ENCODE measurements around the gene UNK. TPM values are rescaled to one million over a fixed set of nuclear protein-coding genes. Genes with fewer than 3 reads are reported as not detected.
A peak's percentile ranks its signal among the peaks of the same experiment; 100 is the strongest.

Gene UNK
- total RNA-seq, 1 donor from 2014 or later, result 61.2 TPM

GRCh38 chr17:75812096-75813013 lies 27.7 kb downstream of the UNK start:
- ATAC-seq (ENCODE audit: low read depth) (no peak), DNase-seq (no peak)
- Mint-ChIP-seq H3K4me3 (no peak overlapping the region), H3K9me3 (no peaks in the 10 kb centered on the region), H3K36me3 (ENCODE audit: low read depth) (peaks cover 60% of the 10 kb centered on the region), H3K27me3 (no peaks in the 10 kb centered on the region), H3K4me1 (peaks cover 14% of the 10 kb centered on the region), H3K27ac (peak overlapping the region; percentile 37)
- ChIA-PET POLR2A (interaction anchor here (1.2 kb wide), 1 partner anchor 32 kb away, joined by 3 read pairs; no protein-coding TSS in a partner anchor), CTCF (interaction anchor here (0.6 kb wide), 1 partner anchor 51 kb away, joined by 3 read pairs; no protein-coding TSS in a partner anchor)
- intact Hi-C loops (cut with micrococcal nuclease), result no loop called here
- TF ChIP-seq CTCF (IDR thresholded peaks at IDR 0.05), result no peak

- Mint-ChIP-seq H3K4me1 (peaks cover 9% of the 10 kb centered on the region), H3K9me3 (no peaks in the 10 kb centered on the region), H3K27me3 (no peaks in the 10 kb centered on the region), H3K27ac (no peak overlapping the region), H3K36me3 (ENCODE audit: low read depth) (peaks cover 65% of the 10 kb centered on the region), H3K4me3 (no peak overlapping the region)
- intact Hi-C loops (cut with micrococcal nuclease), result no loop called here
- ATAC-seq (ENCODE audit: low read depth), result no peak
- DNase-seq, result no peak
- ChIA-PET POLR2A (interaction anchor here (0.5 to 1.2 kb wide), 4 partner anchors 16 to 145 kb away, joined by 3 to 5 read pairs (median 3); partner anchors contain the start of gene GALK1), CTCF (interaction anchor here (0.6 kb wide), 1 partner anchor 19 kb away, joined by 4 read pairs; no protein-coding TSS in a partner anchor)
- TF ChIP-seq CTCF (IDR thresholded peaks at IDR 0.05), result no peak
These were observed 28.7 kb downstream of the UNK start for GRCh38 chr17:75813081-75814020.

DNA sequence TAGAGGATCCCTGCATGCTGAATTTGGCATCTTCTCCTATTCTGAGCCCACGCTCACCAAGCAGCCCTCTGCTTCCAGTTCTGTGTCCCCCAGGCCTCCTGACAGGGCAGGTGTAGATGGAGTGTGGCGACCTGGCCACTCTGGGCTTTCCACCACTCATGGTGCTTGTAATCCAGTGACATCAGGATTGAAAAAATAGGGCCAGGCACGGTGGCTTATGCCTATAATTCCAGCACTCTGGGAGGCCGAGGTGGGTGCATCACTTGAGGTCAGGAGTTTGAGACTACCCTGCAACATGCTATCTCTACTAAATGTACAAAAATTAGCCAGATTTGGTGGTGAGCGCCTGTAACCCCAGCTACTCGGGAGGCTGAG lies 29.4 kb downstream of the UNK start:
- POLR2A ChIA-PET, result interaction anchor here (1.0 kb wide), 1 partner anchor 49 kb away, joined by 5 read pairs; the partner anchor contains the start of gene GALK1
- no peak for DNase-seq
- H3K36me3 Mint-ChIP-seq (ENCODE audit: low read depth), result peaks cover 72% of the 10 kb centered on the region
- no peak for ATAC-seq (ENCODE audit: low read depth)
- H3K4me3 Mint-ChIP-seq, result no peak overlapping the region
- H3K9me3 Mint-ChIP-seq, result no peaks in the 10 kb centered on the region
- no peaks in the 10 kb centered on the region for H3K27me3 Mint-ChIP-seq
- peaks cover 3% of the 10 kb centered on the region for H3K4me1 Mint-ChIP-seq
- intact Hi-C loops (cut with micrococcal nuclease), result no loop called here
- TF ChIP-seq CTCF (IDR thresholded peaks at IDR 0.05), result no peak
- H3K27ac Mint-ChIP-seq, result no peak overlapping the region
- CTCF ChIA-PET, result no interaction called here

DNA sequence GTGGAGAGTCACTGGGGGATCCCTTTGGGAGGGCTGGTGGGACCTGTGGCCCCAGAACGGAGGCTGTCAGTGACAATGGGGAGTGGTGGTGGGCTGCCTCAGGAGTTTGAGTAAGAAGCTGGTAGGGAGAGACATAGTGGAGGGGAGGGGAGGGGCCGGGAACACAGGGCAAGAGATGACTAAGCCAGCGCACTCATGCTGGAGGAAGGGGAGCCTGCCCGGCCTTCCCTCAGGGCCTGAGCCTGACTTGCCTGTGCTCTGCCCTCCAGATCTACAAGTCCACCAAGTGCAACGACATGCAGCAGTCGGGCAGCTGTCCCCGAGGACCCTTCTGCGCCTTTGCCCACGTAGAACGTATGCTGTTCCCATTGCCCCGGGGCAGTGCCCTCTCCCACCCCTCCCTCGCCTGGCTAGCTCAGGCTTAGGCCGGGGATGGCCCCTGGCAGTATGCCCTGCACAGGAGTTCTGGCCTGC lies 30.3 kb downstream of the UNK start:
- Mint-ChIP-seq H3K27ac (no peak overlapping the region), H3K9me3 (no peaks in the 10 kb centered on the region), H3K36me3 (ENCODE audit: low read depth) (peaks cover 76% of the 10 kb centered on the region), H3K4me1 (no peaks in the 10 kb centered on the region), H3K27me3 (no peaks in the 10 kb centered on the region), H3K4me3 (no peak overlapping the region)
- no peak for TF ChIP-seq CTCF (IDR thresholded peaks at IDR 0.05)
- CTCF ChIA-PET, result no interaction called here
- POLR2A ChIA-PET, result interaction anchor here (0.7 kb wide), 1 partner anchor 9 kb away, joined by 6 read pairs; no protein-coding TSS in a partner anchor
- intact Hi-C loops (cut with micrococcal nuclease), result no loop called here
- no peak for ATAC-seq (ENCODE audit: low read depth)
- DNase-seq, result no peak

All from activated B cell treated with CpG ODN at 0.5 μM for 24 hours (primary cell).